A549 (cell line): Measurements from ENCODE around the gene RCOR3.

Experiments used
- BHLHE40 ChIP-seq: IDR thresholded peaks from 2 replicates; pipeline ENCODE4 v1.6.1; 2012; ENCODE audit warnings: low read depth, low read length, inconsistent platforms
- CBX2 ChIP-seq: fragments of 200-600 bp; sonication (generic); IDR thresholded peaks from 2 replicates; pipeline ENCODE4 v1.6.1; 2016; ENCODE audit warnings: low read depth, mild to moderate bottlenecking, borderline replicate concordance
- CEBPB ChIP-seq, 2 experiments: fragments of >200 bp in 1 of 2; sonication (Bioruptor Twin) in 1 of 2; formaldehyde crosslinking in 1 of 2; IDR thresholded peaks; 2 replicates each; pipeline ENCODE4 v1.6.1; 2012 to 2016
- CHD2 ChIP-seq: fragments of 150-350 bp; IDR thresholded peaks from 2 replicates; pipeline ENCODE4 v1.6.1; 2014; ENCODE audit warnings: low read length; ENCODE audit not compliant: partially characterized antibody
- EP300 ChIP-seq, 2 experiments: fragments of >200 bp; sonication (Bioruptor Twin); formaldehyde crosslinking; IDR thresholded peaks; 2 replicates in 1 of 2; 3 replicates in 1 of 2; pipeline ENCODE4 v1.6.1; 2016 to 2017
- MAZ ChIP-seq: fragments of 150-350 bp; IDR thresholded peaks from 2 replicates; pipeline ENCODE4 v1.6.1; 2014; ENCODE audit warnings: antibody characterized with exemption, low read depth, low read length, borderline replicate concordance
- NR3C1 ChIP-seq: fragments of >200 bp; sonication (Bioruptor Twin); formaldehyde crosslinking; IDR thresholded peaks from 3 replicates; pipeline ENCODE4 v1.6.1; 2017
- POLR2A ChIP-seq: IDR thresholded peaks from 2 replicates; pipeline ENCODE4 v1.6.1; 2012; ENCODE audit warnings: mild to moderate bottlenecking, low read length
- TF ChIP-seq, protein P1 (sequence below): fragments of >200 bp; sonication (Bioruptor Twin); formaldehyde crosslinking; IDR thresholded peaks from 3 replicates; pipeline ENCODE4 v1.5.1; 2016
- TF ChIP-seq, protein P2 (sequence below): fragments of 200-600 bp; sonication (generic); IDR thresholded peaks from 2 replicates; pipeline ENCODE4 v1.6.1; 2016; ENCODE audit warnings: antibody characterized with exemption, mild to moderate bottlenecking, moderate library complexity

DNA sequence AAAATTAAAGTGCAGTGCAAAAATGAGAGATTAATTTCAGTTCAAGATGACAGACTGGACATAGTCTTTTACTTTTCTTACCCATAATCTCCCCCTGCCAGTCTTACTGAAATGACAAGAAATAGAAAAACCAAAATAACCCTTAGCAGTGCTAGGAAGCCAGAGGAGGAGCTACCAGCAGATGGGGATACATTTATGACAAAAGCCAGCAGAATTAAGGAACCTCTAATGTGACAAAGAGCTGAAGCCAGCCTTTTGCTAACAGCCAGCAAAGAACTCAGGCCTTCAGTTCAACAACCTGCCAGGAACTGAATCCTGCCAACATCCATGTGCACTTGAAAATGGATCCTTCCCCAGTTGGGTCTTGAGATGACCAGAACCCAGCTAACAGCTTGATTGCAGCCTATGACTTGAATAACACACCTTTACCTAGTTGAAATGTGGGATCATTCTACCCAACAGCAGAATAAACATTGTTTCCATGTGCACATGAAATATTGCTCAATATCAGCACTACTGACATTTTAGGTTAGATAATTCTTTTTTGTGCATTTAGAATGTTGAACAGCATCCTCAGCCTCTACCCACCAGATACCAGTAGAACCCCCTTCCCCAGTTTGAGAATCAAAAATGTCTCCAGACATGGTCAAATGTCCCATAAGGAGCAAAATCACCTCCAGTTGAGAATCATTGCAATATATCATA is 59.6 kb downstream of the RCOR3 start:
- no peak for TF ChIP-seq EP300 (IDR thresholded peaks at IDR 0.05)
- TF ChIP-seq, protein P1, sequence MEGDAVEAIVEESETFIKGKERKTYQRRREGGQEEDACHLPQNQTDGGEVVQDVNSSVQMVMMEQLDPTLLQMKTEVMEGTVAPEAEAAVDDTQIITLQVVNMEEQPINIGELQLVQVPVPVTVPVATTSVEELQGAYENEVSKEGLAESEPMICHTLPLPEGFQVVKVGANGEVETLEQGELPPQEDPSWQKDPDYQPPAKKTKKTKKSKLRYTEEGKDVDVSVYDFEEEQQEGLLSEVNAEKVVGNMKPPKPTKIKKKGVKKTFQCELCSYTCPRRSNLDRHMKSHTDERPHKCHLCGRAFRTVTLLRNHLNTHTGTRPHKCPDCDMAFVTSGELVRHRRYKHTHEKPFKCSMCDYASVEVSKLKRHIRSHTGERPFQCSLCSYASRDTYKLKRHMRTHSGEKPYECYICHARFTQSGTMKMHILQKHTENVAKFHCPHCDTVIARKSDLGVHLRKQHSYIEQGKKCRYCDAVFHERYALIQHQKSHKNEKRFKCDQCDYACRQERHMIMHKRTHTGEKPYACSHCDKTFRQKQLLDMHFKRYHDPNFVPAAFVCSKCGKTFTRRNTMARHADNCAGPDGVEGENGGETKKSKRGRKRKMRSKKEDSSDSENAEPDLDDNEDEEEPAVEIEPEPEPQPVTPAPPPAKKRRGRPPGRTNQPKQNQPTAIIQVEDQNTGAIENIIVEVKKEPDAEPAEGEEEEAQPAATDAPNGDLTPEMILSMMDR: no peak
- no peak for TF ChIP-seq CBX2
- no peak; a peak in 1 of 4 replicates for TF ChIP-seq CEBPB (IDR thresholded peaks at IDR 0.05)
- TF ChIP-seq MAZ: no peak
- no peak for TF ChIP-seq POLR2A
- TF ChIP-seq, protein P2, sequence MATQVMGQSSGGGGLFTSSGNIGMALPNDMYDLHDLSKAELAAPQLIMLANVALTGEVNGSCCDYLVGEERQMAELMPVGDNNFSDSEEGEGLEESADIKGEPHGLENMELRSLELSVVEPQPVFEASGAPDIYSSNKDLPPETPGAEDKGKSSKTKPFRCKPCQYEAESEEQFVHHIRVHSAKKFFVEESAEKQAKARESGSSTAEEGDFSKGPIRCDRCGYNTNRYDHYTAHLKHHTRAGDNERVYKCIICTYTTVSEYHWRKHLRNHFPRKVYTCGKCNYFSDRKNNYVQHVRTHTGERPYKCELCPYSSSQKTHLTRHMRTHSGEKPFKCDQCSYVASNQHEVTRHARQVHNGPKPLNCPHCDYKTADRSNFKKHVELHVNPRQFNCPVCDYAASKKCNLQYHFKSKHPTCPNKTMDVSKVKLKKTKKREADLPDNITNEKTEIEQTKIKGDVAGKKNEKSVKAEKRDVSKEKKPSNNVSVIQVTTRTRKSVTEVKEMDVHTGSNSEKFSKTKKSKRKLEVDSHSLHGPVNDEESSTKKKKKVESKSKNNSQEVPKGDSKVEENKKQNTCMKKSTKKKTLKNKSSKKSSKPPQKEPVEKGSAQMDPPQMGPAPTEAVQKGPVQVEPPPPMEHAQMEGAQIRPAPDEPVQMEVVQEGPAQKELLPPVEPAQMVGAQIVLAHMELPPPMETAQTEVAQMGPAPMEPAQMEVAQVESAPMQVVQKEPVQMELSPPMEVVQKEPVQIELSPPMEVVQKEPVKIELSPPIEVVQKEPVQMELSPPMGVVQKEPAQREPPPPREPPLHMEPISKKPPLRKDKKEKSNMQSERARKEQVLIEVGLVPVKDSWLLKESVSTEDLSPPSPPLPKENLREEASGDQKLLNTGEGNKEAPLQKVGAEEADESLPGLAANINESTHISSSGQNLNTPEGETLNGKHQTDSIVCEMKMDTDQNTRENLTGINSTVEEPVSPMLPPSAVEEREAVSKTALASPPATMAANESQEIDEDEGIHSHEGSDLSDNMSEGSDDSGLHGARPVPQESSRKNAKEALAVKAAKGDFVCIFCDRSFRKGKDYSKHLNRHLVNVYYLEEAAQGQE: no peak
- TF ChIP-seq CHD2: no peak
- no peak for TF ChIP-seq BHLHE40
- no peak for TF ChIP-seq NR3C1
